HG03066 (cell line): Measurements from ENCODE around the gene BABAM2.
"Not testable (repeated sequence)": the region's sequence is repeated elsewhere in the genome, so short reads cannot be mapped to it uniquely, and the experiment has no call there.

ENCODE experiments used
- ATAC-seq: cut with Tn5 transposase; IDR thresholded peaks from one replicate; pipeline ENCODE4 v1.9.1; 2021; ENCODE audit warnings: low read depth; ENCODE audit not compliant: unreplicated experiment

The BABAM2 gene

DNA sequence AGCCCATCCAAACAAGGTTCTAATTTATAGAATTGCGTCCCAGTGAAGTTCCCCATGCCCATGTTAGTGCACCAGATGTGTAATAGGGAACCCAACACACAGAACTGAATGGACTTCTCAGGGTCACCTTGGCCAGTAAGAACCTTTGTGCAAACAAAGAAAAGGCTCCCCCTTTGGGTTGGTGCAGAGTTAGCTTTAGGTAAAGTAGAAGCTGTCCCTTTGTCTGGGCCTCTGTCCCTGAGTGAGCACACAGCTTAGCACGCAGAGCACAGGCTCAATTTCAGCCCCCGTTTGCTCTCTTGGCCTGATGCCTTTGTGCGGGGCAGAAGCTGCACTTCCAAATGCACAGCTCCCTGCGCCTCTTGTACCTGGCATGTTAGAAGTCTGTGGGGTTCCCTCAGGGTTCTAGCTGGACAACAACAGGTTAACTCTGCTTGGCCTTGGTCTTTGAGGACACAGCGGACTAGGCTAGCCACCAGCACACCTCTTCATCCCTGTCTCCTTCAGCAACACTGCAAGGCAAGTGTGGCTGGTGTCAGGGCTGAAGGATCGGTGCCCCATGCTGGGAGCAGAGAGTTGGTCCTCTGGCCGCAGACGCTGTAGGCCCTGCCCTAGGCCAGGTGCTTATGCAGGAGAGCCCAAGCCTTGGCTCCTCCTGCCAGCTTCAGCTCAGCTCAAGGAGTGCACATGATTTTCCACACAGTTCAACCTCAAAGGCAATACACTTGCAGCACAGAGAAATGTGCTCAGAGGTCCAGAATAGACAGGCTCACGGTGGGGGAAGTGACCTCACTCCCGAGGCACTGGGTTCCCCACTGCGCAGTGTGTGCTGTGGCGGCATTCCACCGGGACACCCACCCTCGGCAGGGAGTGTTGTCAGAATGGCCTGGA, 428.8 kb downstream of the BABAM2 start:
- no peak for ATAC-seq

GRCh38 chr2:28320009-28320365, 429.5 kb downstream of the BABAM2 start:
- no peak for ATAC-seq

- ATAC-seq = no peak
Observed at GRCh38 chr2:28320371-28320770, 429.8 kb downstream of the BABAM2 start.

DNA sequence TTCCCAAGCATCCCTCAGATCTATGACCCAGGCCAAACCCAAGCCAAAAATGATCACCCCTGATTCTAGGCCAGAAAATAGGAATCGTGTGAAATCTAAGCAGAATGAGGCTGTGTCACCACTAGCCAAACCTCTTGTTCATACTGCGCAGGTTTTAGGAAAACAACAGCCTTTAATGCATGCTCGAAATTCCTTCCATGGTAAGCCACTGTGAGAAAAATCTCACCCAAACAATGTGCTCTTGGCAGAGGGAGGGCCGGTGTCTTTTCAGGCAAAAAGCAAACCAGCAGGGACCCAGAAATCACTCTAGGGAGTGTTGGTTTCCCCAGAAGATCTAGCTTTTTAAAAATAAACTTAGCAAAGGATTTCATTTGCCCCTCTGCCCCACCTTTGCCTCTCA, 430.9 kb downstream of the BABAM2 start:
- no peak for ATAC-seq

GRCh38 chr2:28322051-28322450, 431.5 kb downstream of the BABAM2 start:
- ATAC-seq = no peak

- ATAC-seq = no peak
Observed at GRCh38 chr2:28322456-28322855, 431.9 kb downstream of the BABAM2 start.

- no peak for ATAC-seq
Observed at GRCh38 chr2:28322981-28323396, 432.5 kb downstream of the BABAM2 start.

- no peak for ATAC-seq
Observed at GRCh38 chr2:28325173-28325566, 434.6 kb downstream of the BABAM2 start.

GRCh38 chr2:28325567-28326468, 435.3 kb downstream of the BABAM2 start:
- ATAC-seq = peak; percentile 65

DNA sequence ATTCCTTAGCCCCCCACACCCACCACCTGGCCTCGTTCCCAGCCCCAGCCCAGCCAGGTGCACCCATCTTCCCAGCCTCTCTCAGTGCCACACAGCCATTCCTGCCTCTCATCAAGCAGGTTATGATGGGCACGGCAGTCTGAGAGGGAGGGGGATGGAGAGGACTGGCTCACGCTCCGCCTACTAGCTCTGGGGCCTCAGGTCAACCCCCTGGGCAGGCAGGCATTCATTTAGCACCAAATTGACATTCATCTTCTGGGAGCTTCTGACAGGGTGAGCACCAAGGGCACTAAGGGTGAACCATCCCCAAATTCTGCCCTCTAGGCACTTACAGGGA, 435.9 kb downstream of the BABAM2 start:
- ATAC-seq = no peak

DNA sequence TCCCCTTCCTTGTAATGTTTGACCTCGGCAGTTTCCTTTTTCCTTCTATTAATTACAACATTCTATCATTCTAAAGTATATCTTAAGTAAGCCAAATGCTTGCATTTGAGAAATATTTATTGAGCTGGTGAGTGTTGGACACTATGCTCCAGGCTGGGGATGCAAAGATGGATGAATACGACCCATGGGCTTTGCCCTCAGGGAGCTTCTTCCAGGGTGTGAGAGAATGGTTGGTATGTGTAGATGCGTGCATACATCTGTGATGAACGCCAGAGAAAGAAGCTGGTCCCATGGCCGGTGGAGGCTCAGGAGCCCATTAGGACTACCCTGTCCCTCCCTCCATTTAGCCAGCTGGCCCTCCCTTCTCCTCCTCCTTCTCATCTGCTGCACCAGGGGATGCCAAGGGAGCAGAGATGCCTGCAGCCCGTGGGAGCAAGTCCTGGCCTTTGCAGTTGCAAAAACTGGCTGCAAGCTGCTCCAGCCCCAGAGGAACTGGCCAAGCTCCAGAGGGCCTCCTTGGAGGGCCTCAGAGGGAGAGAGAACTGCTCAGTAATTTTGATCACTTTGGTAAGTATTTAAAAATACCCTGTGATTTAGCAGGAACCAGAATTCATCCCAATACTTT, 436.5 kb downstream of the BABAM2 start:
- no peak for ATAC-seq

DNA sequence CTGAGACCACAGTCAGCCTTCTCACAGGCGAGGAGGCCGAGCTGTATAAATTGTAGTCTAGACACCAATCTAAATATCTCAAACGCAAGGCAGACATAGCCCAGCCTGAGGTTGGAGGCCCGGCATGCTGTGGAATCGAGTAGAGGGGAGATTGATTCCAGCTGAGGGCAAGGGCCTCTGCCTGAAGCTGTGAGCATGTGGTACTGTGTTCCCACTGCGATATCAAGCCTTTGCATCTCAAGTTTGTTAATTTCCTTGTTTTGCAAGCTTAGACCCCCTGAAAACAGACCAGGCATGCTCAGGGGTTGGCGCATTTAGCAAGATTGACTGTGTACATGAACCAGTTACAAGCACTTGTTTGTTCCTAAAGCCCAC, 437.0 kb downstream of the BABAM2 start:
- no peak for ATAC-seq

- ATAC-seq = no peak
Observed at GRCh38 chr2:28327956-28328922, 437.7 kb downstream of the BABAM2 start.

DNA sequence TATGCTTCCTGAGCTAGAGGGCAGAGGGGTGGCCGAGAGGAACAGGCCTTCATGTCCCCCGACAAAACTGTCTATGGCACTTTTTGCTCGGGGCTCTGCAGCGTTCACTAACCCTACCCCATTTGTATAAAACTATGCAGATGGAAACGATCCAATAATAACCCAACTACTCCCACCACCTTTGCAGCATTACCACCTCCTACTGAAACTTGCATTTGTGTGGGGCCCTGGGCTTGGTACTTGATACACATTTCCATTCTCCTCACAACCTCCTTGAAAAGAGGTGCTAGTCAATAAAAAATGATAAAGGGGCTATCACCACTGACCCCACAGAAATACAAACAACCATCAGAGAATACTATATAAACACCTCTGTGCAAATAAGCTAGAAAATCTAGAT, 438.7 kb downstream of the BABAM2 start:
- ATAC-seq = no peak

- not testable (repeated sequence) for ATAC-seq
Observed at GRCh38 chr2:28330722-28331121, 440.2 kb downstream of the BABAM2 start.

DNA sequence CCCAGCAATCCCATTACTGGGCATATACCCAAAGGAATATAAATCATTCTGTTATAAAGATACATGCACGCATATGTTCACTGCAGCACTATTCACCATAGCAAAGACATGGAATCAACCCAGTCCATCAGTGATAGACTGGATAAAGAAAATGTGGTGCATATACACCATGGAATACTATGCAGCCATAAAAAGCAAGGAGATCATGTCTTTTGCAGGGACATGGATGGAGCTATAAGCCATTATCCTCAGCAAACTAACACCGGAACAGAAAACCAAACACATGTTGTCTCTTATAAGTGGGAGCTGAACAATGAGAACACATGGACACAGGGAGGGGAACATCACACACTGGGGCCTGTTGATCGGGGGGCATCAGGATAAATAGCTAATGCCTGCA, 441.3 kb downstream of the BABAM2 start:
- not testable (repeated sequence) for ATAC-seq

DNA sequence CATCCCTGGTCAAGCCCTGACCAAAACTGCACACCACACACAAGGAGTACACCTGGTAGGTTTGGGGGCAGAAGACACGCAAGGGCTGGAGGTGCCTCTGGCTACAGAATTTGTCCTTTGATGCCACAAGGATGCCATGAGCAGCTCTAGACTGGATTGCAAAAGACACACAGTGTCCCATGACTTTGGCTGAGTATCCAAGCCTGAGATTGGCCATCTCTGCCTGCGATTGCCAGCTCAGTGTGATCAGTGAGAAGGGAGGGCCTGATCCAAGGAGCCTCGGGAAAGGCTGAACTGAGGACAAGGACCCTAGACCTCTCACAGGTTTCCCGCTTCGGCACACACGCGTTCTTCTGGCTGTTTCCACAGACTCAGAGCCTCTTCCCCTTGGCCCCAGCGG, 442.2 kb downstream of the BABAM2 start:
- no peak for ATAC-seq

GRCh38 chr2:28333606-28334526, 443.3 kb downstream of the BABAM2 start:
- no peak for ATAC-seq

DNA sequence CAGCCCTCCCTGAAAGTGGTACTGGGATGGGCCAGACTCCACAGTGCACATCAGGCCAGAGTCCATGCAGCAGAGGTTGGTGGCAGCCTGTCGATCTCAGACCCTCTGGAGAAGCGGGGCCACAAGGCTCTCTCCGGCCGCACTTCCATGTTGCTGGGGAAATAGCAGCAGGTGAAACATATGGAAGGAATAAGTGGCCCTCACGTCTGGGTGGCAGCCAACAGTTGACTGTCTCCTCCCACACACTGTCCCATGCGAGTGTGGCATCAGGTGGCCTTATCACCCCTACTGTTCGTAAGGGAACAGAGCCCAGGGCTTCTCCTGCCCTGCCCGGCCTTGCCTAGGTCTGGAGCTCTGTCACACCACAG, 444.0 kb downstream of the BABAM2 start:
- ATAC-seq = no peak
